Inflammatory macrophage treated with lipopolysaccharide for 1 hour (primary cell): ENCODE results near the gene SIAE.
A peak's percentile ranks its signal among the peaks of the same experiment; 100 is the strongest.
"Not testable (repeated sequence)": the region's sequence is repeated elsewhere in the genome, so short reads cannot be mapped to it uniquely, and the experiment has no call there.

ENCODE experiments used
- DNase-seq, 2 donors: peaks; one replicate each; pipeline ENCODE4 v3.0.0-alpha.2; 2020 to 2022

SIAE gene

DNA sequence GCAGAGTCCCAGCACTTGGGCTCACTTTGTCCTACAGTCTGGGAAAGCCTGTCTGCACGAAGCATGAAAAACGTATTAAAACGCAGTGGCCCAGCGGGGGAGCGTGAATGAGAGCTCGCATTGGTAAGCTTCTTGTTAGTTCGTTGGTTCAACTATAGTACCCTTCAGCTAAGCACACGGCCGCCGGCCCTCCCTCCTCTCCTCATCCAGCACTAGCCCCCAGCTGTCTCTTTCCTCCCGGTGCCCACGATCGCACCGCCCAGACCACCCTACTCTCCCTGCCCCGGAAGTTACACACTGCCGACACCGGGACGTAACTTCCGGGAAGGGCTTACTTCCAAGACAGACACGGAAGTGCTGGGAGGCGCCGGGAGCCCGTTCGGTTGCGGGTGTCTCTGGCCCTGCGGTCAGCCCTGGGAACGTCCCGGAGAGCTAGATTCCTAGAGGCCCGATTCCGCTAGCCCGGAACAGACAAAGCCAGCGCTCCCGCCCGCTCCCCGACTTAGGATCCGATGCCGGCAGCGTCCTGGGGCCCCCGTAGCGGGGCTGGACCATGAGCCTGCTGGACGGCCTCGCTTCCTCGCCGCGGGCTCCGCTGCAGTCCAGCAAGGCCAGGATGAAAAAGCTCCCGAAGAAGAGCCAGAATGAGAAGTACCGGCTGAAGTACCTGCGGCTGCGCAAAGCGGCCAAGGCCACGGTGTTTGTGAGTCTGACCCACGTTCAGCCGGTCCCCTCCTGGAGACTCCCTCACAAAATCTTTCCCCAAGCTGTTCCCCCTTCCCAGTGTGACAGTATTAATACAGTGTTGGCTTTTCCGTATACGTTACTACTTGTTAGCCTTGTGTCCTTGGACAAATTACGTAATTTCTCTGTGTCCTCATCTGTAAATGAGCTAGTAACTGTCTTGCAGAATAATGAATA lies 50.7 kb downstream of the SIAE start, which contains the start of gene TBRG1:
Gene TBRG1 (plus strand): TSS at position 334 of the 921 bp plus-strand sequence. CDS start 220 bp downstream, at position 554.
- DNase-seq, result peak; percentile 87 to 88

DNA sequence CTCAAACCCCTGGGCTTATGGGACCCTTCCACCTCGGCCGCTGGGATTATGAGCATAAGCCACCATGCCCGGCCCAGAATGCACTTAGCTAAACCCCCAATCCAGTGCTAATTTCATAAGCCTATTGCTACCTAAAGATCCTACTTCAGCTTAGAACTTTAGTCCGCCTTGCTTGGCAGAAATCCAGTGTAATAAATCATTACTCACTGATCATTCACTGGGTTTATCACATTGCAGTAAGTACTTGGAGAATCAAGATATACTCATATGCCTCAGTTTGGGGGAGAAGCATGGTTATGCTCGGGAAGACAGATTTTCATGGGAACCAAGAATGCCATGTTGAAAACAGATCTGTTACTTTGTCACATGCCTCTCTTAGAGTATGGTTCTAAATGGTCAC lies 54.7 kb downstream of the SIAE start:
- DNase-seq, result no peak

DNA sequence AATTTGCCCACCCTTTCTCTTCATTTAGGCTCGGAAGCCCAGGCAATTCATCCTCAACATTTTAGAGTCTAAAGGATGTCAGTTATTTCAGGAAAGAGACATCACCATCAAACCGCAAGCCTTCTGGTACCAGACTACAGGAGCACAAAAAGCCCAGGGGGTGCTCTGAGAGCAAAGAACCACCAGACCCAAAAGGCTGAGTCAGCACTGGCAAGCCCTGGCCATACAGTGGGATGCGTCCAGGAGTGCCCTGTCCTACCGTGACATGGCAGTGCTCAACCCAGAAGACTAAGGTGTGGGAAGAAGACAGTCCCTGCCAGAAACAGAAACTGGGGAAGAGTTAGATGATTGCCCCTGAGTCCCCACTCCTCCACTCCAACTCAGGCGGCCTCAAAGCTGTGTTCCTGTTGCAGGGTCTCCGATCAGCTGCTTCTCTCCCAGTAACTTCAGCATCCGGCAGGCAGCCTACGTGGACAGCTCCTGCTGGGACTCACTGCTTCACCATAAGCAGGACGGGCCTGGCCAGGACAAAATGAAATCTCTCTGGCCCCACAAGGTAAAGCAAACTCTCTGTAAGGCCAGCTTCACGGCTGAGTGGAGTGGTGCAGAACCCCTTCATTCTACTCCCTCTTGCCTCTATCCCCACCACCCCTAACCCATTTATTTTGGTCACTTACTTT lies 60.8 kb downstream of the SIAE start:
- DNase-seq, result no peak

DNA sequence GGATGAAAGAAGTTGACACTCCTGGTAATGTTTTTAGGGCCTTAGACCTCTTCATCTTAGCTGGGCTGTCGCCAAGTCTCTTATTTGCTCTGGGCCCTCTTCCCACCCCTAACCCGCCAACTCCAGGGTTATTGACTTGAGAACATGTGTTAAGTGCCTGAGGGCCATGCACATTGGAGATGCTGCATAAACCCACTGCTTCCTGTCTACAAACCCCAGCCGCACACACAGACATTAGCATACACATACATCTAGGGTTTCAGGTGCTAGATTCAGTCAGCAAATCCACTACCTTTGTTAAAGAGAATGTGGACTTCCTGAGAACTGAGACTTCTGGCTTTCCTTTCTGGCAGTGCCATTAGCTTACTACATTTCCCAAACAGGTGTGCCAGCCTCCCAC lies 61.5 kb downstream of the SIAE start:
- no peak for DNase-seq

DNA sequence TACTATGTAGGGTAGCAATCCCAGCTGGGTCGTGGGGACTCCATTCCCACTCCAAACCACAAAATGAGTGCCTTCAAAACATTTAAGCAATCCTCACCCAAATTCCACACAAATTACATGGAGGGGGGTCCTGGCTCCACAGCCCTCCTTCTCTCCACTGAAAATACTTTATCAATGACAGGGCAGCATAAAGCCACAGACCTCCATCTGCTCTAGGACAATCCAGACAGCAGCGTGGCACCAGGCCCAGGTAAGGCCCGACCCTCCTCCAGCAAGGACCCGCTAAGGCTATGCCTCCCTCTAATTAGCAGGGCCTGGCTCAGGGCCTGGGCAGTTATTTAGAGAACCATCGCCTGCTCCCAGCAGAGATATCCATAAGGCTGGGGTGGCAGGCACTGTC lies 62.5 kb downstream of the SIAE start, which contains the start of gene PANX3:
Gene PANX3 (plus strand): TSS at position 365 of the 400 bp plus-strand sequence. CDS start 129 bp downstream, outside the sequence.
- DNase-seq, result no peak

DNA sequence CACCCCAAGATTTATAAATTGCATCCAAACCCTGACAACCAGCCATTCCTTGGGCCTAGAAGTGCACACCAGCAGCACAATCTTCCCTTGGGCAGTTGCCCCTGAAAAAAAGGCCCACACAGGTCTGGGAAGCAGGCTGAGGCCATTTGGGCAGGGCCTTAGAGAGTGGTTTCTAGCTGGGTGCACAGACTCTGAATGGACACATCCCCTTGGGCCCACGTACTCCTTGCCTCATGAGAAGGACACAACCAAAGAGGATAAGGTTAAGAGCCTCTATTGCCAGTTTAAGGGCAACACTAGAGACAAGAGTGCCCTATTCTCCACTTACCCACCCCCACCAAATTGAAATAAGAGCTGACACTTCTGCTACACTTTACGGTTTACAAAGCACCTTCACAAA lies 63.2 kb downstream of the SIAE start:
- DNase-seq, result no peak

DNA sequence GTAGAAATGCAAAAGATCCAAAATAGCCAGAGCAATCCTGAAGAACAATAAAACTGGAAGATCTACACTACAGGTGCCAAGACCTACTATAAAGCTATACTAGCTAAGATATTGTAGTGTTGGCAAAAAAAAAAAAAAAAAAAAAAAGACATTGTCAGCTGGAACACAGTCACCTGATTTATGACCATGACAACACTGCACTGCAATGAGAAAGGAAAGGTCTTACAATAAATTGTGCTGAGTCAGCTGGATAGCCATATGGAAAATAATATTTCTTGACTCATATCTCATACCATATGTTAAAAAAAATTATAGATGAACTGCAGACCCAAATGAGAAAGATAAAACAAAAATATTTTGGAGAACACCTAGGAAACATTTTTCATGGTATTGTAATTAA lies 65.4 kb downstream of the SIAE start:
- peak in 1 of 2 donors; percentile 21 for DNase-seq

DNA sequence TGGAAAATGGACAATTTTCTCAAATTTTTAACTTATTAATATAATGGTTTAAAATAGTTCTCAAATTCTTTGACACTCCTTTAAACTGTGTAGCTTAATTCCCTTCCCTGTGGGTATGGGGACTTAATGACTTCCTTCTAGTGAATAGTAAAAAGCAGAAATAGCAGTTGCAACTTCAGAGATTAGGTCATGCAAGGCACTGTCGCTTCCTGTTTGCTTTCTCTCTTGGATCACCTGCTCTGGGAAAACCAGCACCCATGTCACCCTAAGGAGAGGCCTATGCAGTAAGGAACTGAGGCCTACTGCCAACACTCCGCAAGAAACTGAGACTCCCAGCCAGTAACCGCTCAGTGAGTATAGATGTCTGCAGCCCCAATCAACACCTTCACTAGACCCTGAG lies 67.8 kb downstream of the SIAE start:
- peak; percentile 85 to 94 for DNase-seq

DNA sequence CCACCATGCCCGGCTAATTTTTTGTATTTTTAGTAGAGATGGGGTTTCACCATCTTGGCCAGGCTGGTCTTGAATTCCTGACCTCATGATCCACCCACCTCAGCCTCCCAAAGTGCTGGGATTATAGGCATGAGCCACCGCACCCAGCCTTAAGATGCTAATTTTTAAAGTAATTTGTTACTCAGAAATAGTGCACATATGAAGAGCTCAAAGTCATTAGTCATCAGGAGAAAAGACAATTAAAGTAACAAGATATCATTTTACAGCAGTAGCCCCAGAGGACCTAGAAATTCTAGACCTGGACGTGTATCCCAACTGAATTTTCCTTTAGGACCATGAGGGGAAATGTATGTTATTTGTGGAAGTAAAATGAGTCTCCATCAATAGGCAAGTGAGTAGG lies 70.8 kb downstream of the SIAE start:
- DNase-seq, result not testable (repeated sequence)

DNA sequence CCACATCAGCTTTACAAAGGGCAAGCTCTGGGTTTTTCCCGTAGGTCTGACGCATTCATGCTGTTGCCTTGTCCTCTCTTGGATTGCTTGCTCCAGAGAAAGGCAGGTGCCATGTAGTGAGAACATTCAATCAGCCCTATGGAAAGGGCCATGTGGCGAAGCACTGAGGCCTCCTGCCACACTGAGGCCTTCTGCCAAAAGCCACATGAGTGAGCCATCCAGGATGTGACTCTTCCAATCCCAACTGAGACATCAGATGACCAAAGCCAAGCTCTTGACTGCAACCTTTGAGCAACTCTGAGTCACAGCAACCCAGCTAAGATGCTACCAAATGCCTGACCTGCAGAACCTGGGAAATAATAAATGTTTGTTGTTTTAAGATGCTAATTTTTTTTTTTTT lies 71.3 kb downstream of the SIAE start:
- DNase-seq, result no peak

DNA sequence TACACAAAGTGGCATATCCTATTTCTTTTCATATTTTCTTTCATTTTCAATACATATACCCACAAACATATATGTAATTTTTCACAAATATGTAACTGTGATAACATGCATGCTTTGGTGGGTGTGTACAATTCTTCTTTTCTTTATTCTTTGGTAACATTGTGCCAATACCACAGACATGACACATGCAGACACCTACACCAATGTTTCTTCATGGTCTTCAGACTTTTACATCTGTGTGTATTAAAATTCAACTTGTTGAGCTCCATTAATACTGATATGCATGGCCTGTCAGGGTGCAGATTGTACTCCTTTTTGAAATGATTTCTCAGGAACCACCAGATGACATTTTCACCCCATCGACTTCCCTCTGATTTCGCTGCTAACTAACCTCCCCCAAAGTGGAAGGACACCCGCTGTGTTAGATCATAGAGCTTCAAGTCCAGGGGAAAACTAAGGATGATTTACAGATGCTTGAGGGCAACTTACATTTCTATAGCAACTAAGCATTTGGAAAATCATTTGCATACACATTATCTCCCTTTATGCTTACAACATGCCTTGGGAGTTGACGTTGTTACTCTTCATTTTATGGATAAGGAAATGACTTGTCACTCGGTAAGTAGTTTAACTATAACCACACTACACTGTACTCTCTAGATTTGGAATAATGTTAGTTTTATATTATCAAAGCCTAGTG lies 72.8 kb downstream of the SIAE start:
- DNase-seq, result no peak

DNA sequence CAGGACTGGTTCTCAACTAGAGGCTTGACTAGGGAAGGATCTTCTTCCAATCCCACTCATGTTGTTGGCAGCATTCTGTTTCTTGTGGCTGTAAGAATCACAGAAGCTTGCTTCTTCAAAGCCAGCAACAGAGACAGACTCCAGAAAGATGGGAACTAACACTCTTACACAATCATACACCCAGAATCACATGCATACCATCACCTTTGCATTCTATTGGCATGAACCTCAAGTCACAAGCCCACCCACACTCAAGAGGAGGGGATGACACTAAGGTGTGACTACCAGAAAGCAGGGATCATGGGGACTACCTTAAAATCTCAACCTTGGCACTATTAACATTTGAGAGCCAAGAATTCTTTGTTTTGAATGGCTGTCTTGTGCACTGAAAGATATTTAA lies 75.9 kb downstream of the SIAE start:
- peak in 1 of 2 donors; percentile 40 for DNase-seq

DNA sequence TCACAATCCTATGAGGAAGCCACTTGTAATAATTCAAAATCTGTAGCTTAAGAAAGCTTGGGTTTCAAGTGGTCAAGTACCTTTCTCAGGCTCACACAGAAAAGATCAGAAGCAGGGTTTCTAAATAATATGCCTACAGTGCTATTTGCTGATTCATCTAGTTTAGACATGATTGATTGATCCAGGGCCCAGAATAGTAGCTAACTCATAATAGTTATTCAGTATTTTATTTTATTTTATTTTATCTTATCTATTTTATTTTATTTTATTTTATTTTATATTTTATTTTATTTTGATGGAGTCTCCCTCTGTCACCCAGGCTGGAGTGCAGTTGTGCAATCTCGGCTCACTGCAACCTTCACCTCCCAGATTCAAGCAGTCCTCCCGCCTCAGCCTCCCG lies 78.2 kb downstream of the SIAE start:
- no peak for DNase-seq

DNA sequence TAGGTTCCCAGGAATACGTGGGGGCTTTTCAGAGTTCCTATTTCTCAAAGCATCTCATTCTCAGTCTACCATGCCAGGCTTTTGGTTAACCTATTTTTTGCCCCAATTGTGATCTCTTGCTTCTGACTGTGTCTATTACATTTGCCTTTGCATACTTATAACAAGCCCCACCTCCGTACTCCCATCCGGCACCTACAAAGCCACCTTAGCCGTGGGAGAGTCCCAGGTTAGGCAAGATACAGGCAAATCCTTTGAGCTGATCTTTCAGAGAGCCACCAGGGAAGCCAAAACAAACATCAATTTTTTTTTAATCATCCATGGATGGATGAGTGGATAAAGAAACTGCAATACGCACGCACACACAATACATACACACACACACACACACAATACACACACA lies 80.9 kb downstream of the SIAE start:
- no peak for DNase-seq

DNA sequence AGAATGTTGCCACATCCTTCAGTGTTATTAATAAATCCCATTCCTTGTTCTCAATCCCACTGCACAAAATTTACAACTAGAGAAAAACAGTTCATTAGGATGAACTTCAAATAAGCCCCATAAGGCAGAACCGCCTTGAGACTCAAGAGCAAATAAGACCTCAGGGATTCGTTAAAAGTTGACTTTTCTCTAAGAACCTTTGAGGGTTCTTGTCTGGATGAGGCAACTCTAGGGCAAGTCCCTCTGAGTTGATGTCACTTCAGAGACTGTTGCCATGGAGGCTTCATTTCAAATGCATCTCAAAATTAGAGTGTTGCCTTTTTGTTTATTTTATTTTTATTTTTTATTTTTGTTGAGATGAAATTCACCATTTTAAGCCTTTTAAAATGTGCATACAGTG lies 82.1 kb downstream of the SIAE start:
- DNase-seq, result no peak

DNA sequence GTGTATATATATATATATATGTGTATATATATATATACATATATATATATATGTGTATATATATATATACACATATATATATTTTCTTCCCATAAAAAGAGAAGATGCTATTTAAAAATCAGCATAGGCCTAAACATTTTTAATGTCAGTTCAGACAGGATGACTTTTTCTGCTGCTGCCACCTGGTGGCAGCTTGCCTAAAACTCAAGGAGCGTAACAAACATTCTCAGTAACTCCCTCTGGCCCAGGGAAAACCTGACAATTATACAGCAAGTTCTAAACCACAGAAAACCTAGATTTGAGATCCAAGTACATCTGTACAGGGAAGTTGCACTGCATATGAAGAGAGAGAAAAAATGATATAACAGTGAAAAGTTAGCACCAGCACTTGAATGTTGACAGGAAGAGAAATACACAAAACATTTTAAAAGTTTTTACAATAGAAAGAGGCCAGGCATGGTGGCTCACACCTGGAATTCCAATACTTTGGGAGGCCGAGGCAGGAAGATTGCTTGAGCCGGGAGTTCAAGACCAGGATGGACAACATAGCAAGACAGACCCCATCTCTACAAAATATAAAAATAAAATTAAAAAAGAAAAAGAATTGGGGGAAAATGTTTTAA lies 87.2 kb downstream of the SIAE start:
- DNase-seq, result peak; percentile 28 to 81

DNA sequence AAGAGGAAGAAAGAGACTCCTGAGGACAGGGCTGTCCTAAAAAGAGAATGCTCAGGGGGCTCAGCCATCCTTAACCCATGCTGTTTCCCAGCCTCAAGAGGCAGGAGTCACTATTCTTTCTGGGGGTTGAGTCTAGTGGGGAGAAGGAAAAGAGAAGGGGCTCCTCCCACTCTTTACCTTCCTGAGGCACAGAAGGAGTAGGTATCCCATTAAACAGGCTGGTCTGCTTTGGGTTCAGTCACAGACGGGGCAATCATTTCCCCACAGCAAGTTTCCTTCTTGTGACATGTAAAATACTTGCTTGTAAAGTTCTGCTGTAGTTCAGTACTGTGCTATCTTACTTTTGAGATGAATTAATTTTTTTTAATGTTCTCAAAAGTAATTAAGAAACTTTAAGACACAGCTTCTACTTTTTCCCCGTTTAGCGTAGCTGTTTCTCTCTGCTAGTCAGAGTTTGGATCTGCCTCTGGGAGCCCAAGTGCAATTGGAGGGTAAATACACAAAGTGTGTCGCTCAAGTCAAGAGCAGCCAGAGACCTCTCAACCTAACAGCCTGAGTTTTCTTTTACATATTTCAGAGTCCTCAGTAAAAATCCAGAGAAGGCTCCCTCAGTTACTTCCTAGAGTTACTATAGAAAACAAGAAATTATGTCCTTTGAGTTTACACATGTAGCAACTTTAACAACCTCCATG lies 88.7 kb downstream of the SIAE start:
- no peak for DNase-seq

DNA sequence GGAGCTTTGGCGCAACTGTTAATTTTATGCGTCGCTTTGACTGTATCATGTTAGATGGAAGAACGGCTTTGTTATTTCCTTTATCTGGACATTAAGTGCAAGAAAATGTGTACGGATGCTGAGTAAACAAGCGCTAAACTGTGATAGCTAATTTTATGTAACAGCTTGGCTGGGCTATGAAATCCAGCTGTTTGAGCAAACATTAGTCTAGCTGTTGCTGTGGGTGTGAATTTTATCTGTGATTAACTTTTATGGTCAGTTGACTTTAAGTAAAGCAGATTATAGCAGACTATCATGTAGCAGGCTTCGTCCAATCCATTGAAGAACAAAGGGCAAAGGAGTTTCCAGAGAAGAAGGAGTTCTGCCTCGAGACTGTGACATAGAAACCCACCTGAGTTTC lies 89.8 kb downstream of the SIAE start:
- DNase-seq, result no peak
